T47D (cell line): ENCODE results near the gene ING4.
A peak's percentile ranks its signal among the peaks of the same experiment; 100 is the strongest.

Experiments
- DNase-seq, 2 experiments: peaks; one replicate each; pipeline versions ENCODE4 v3.0.0 to v3.0.0-alpha.2; 2011 to 2012; ENCODE audit warnings: low read depth in 1 of 2, low spot score in 1 of 2
- JUND ChIP-seq: IDR thresholded peaks from 2 replicates; pipeline ENCODE4 v1.6.1; 2012; ENCODE audit warnings: low read depth
- in situ Hi-C: cut with HindIII; loops from 2 replicates; pipeline ENCODE4 v1.10.0; 2016; ENCODE audit warnings: low sequenced_read_pairs, low pct_unique_long_range_greater_than_20kb

ING4 gene

GRCh38 chr12:6667559-6668210 lies 4.8 kb upstream of the ING4 start:
- no peak for TF ChIP-seq JUND
- in situ Hi-C loops = no loop called here
- peak in 1 of 2 experiments; percentile 47 for DNase-seq

- DNase-seq = no peak
- in situ Hi-C loops = no loop called here
- no peak for TF ChIP-seq JUND
These were observed 3.3 kb upstream of the ING4 start for GRCh38 chr12:6666211-6666610.

DNA sequence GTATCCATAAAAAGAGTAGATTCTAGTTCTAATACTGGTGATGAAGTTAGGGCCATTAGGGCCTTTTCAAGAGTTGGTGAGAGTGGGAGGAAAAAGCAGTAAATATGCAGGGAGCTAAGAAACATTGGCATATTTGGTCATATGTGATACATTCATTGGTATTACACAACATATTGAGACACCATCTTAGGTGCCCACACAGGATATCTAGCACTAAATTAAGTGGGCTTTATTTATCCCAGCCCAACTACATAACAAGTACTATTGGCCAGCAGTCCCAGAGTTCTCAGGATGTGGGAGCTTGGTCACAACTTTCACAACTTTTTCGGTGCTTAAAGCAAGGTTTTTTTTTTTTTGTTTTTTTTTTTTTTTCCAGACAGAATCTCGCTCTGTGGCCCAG lies 2.0 kb upstream of the ING4 start:
- in situ Hi-C loops = no loop called here
- DNase-seq = no peak
- TF ChIP-seq JUND = no peak

DNA sequence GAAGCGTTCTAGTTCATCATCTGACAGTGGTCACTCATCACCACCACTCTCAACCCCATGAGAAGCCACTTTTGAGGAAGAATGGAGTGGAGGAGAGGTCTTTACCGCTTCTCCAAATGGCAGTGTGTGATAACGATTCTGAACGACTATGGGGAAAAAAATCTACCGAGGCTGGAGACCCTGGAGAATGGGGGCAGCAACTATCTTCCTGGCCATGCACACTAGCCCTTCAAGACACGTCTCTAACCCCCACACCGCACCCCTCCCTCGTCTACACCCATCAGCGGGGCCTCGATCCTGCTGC lies 365 bp downstream of the ING4 start:
- in situ Hi-C loops = no loop called here
- DNase-seq = no peak
- TF ChIP-seq JUND = no peak

DNA sequence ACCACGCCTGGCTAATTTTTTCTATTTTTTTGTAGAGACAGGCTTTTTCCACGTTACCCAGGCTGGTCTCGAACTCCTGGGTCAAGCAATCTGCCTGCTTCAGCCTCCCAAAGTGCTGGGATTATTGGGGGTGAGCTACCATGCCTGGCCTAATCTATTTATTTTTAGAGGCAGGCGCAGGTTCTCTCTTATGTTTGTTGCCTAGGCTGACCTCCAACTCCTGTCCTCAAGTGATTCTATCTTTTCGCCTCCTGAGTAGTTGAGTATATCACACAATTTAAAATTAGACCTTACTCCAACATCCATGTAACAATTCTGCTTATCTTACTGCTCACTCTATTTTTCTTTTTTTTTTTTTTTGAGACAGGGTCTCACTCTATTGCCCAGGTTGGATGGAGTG lies 8.9 kb downstream of the ING4 start:
- no peak for DNase-seq
- in situ Hi-C loops = no loop called here
- TF ChIP-seq JUND = no peak

- in situ Hi-C loops = no loop called here
- no peak for DNase-seq
- no peak for TF ChIP-seq JUND
These were observed 9.6 kb downstream of the ING4 start for GRCh38 chr12:6653342-6653741.

DNA sequence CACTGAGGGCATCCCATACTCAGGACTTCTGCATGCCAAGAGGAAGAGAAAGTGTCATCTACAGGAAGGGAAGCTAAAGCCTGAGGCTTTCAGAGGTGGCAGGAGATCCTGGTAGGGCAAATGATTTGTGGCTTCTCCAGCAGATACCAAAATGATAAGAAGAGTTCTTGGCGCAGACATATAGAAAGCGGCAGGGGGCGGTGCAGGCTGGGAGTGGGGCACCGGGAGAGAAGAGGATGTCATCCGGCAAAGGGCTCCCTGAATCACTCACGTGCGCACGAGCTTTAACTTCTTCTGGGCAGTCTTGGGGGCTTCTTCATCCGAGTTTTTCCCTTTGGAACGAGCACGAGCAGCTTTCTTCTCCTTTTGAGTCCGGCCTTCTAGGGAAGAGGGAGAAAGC lies 10.5 kb downstream of the ING4 start:
- no peak for TF ChIP-seq JUND
- in situ Hi-C loops = no loop called here
- no peak for DNase-seq

DNA sequence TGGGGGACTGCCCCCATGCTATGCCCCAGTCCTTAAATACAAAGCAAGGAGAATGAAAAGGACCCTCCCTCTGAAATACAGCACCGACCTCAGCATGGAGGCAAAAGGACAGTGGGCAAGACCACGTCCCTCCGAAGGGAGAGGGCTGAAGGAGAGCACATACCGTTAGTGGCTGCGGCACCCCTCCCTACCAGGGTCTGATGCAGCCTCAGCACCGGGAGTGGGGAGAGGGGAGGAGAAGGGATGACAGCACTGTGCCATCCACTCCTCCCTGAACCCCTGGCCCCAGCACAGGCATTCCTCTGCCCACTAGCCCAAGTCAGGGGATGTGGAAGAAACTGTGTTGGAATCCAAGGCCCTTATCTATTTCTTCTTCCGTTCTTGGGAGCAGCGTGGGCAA lies 12.1 kb downstream of the ING4 start:
- TF ChIP-seq JUND = no peak
- DNase-seq = no peak
- in situ Hi-C loops = no loop called here

DNA sequence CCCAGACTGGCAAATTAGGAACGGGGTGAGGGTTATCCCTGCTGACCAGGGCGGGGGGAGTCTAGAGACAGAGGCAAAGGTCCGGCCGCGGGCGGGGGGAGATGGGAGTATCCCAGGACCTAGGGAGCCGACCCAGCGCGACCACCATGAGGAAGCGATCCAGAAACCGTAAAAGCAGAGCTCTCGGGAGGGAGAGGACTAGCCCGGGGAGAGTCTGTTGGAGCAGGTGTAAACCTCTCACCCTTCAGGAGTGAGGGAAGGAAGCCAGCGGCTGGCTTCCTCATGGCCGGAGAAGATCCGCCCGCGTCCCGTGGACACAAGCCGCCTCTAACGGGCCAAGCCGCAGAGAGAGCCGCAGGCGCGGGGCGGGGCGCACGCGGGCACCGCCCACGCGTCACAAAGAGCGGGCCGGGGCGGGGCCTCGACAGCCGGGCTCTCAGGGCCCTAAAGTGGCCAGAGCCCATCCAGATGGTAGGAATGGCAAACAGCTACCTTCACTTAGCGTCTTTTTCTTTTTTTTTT lies 15.8 kb downstream of the ING4 start, which contains the start of gene ACRBP:
ACRBP (minus strand) TSS at position 350 of the 522 bp plus-strand sequence; CDS start at position 284, 66 bp downstream.
- DNase-seq = no peak
- in situ Hi-C loops = no loop called here

DNA sequence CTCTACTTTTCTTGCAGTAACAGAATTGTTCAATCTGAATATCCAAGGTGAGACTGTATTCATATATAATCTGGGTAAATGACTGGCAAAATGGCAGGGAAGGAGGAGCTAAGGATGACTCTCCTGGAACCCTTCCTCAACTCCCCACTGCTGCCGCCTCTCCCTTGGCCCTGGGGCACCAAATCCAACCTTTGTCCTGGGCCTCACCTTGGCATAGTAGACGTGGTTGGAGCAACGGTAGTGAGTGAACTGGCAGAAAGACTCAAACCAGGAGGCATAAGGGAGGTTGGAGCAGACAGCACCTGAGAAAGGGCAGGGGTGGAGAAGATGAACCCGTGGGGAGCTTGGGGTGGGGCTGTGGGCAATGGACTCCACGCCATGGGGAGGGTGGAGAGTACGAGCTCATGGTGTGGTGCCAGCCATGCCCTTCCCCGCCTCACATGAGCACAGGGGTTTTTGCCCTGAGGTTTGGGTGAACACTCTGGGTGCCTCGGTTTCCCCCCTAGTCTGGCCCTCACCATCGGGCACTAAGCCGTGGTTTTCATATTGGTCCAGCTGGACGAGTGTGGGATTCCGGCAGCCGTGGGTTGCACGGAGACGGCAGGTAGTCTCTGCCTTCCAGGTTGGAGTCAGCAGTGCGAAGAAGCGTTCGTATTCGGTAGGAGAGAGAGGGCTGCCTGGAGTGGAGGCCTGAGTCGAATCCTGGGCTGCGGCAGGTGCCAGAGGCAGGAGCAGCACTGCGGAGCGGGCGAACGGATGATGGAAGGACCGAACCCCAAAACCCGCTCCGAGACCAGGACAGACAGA lies 16.4 kb downstream of the ING4 start:
- in situ Hi-C loops = no loop called here
- no peak for TF ChIP-seq JUND
- DNase-seq = no peak

More for the DNA sequence above, 15.8 kb downstream of the ING4 start, which contains the start of gene ACRBP:
- TF ChIP-seq JUND = no peak

DNA sequence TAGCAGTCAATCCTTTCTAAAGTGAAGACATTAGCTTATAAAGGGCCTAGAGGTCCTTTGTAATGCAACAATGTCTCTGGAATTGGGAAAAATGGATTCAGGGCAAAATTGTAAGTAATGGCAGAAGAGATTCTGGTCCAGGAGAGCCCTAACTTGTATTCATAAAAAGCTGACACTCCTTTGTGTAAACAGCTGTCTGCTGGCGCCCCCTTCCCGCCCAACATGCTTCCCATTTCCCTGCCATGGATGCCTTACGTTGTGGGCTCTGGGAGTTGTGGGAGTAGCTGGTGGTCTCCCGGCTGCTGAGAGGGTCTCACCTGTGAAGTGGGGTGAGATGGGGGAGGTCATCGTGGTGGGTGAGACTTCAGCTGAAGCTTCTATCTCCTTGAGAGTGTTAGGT lies 18.0 kb downstream of the ING4 start:
- no peak for DNase-seq
- in situ Hi-C loops = no loop called here
- no peak for TF ChIP-seq JUND

DNA sequence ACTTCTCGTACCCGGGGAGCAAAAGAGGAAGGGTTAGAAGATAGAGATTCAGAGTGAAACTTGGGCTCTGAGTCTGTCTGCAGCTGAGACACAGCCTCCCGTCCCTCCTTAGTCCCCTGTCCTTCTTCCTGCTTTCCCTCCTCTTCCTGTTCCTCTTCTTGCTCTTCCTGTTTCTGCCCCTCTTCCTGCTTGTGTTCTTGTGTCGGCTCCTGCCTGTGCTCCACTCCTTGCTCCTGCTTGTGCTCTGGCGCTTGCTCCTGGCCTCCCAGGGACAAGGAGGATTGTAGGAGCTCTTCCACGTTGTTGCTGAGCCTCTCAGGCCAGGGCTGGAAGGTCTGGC lies 18.7 kb downstream of the ING4 start:
- no peak for TF ChIP-seq JUND
- in situ Hi-C loops = no loop called here
- DNase-seq = no peak

DNA sequence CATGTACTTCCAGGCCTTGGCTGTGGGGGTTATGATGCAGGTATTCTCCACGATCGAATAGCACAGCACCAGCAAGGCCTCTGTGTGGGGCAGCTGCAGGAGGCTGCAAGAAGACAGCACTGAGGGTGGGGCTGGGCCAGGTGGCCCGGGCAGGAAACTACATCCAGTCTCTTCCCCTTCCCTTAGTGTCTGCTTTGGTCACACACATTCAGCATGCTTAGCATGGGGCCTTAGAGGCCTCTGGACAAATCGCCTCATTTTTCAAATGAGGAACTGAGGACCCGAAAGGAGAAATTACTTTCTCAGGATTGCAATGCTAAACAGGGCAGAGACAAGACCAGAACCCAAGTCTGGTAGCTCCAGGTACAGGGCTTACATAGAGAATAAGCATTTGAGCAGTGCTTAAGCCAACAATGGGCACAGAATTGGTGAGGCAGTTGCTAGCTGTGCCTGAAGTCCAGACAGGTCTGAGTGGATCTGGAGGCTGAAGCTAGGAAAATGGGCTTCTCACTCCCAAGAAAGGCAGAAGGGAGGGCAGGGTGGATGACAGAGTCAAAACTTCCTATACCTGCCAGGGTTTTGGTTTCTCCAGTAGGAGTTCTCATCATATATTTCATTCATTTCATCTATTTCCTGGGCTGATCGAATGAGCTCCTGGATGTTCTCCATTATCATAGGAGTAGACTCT lies 19.2 kb downstream of the ING4 start:
- in situ Hi-C loops = no loop called here
- no peak for DNase-seq
- TF ChIP-seq JUND = no peak
